NK-92 (cell line): Measurements from ENCODE around the gene RELT.

Source experiments
- DNase-seq: peaks from one replicate; lab custom pipeline; 2025; ENCODE audit not compliant: unreplicated experiment; lab: John Stamatoyannopoulos, UW

Gene RELT

DNA sequence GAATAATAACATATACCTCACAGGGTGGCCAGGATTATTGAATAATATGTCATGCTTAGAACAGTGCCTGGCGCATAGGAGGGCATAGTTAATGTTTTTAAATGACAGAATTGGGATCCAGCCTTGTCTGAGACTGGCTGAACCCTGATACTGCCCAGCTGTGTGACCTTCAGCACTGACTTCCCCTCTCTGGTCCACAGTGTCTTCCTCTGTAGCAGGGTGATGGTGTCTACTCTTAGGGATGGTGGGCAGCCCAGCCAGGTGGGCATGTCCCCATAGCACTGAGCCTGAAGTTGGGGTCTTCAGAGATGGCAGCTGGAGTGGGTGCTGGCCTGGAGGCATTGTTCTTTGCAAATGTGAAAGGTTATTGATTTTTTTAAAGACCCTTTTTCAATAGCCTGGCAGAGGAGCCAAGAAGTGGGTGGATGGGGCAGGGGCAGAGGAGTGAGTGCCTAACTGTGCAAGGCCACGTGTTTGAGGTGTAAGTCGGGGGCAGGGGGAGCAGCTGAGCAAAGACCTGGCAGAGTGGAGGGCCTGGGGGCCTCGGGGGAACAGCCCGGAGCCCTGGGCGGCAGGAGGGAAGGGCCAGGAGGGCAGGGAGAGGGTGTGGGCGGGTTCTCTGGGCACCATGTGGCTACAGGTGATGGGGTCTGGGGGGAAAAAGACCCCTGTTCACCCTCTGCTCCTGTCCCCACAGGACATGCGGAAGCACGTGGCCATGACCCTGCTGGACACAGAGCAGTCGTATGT is 29.8 kb upstream of the RELT start:
- no peak for DNase-seq

GRCh38 chr11:73347067-73347466 is 29.1 kb upstream of the RELT start:
- no peak for DNase-seq

GRCh38 chr11:73348838-73349237 is 27.4 kb upstream of the RELT start:
- DNase-seq = no peak

DNA sequence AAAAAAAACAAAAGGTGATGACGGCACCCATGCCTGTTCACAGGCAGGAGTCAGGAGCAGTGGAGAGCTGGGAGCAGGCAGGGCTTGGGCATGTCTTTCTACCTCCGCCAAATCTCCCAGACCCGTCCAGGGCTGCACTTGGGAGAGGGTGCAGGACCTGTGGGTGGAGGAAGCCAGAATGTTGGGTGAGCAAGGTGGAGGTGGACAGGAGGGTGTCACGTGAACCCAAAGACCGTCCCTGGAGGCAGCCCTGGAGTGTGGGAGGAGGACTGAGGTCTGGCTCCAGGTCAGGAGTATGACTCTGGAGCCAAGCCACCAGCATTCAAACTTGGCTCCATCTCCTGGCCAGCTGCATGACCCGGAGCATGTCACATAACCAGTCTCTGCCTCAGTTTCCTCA is 26.6 kb upstream of the RELT start:
- no peak for DNase-seq

GRCh38 chr11:73350908-73351636 is 25.1 kb upstream of the RELT start:
- no peak for DNase-seq

DNA sequence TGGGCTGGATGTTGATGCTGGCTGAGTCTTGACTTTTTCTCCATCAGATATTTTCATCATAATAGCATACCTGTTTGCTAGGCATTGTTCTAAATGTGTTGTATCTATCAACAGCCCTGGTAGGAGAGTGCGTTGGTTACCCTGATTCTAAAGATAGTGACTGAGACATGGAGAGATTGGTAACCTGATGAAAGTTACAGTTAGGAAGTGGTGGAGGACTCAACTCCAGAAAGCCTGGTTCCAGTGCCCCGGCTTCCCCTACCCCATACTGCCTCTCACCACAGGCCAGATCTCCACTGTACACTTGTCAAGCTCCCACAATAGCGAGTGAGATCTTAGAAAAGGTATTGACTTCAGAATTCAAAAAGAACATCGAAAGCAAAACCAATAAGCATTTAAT is 22.8 kb upstream of the RELT start:
- DNase-seq = no peak

GRCh38 chr11:73355109-73355508 is 21.1 kb upstream of the RELT start:
- DNase-seq = no peak

DNA sequence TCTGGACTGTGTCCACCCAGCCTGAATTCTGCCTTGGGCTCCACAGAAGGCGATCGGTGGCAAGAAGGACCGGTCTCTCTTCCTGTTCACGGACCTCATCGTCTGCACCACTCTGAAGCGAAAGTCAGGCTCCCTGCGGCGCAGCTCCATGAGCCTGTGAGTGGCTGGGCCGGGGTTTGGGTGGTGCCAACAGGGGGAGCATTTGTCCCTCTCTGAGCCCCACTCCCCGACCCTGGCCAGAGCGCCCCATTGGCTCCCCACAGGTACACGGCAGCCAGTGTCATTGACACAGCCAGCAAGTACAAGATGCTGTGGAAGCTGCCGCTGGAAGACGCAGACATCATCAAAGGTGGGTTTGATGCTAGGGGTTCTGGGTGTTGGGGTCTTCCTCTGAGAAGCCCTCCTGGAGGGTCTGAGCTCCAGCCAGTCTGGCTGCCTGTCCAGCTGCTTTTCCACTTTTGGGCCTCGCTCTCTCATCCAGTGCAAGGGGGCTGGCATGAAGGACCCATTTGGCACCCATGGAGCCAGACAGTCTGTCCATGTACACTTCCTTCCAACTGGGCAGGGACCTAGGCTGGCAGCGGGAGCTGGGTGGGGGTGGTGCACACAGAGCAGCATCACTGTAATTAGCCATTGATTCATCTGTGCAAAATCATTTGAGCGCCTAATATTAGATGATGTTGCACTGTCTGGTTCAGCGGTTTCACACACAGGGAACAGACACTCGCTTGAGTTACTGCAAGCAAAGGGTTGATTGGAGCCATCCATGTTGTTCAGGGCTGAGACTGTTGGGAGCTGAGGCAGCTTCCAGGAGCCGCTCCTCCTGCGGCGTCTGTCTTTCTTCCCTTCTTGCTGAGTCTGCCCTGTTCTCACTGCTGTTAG is 19.0 kb upstream of the RELT start:
- no peak for DNase-seq

GRCh38 chr11:73358071-73358470 is 18.1 kb upstream of the RELT start:
- no peak for DNase-seq

DNA sequence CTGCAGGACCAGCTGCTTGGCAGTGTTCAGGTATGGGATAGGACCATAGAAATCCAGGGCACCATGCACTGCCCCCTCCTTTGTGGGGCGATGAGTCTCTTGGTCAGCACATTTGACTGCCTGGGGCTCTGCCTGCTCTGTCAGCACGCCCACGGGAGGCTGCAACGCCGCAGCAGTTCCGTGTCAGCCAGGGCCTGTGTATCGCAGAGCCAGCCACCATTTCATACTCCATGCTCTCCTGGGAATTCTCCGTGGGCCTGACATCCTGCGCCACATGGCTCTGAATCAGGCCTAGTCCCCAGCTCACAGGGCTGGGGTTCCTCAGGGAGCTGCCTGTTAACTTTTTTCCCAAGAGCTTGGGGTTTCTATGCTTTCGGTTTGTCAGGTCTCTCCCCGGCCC is 16.9 kb upstream of the RELT start:
- no peak for DNase-seq

GRCh38 chr11:73359930-73360742 is 16.1 kb upstream of the RELT start:
- DNase-seq = no peak

DNA sequence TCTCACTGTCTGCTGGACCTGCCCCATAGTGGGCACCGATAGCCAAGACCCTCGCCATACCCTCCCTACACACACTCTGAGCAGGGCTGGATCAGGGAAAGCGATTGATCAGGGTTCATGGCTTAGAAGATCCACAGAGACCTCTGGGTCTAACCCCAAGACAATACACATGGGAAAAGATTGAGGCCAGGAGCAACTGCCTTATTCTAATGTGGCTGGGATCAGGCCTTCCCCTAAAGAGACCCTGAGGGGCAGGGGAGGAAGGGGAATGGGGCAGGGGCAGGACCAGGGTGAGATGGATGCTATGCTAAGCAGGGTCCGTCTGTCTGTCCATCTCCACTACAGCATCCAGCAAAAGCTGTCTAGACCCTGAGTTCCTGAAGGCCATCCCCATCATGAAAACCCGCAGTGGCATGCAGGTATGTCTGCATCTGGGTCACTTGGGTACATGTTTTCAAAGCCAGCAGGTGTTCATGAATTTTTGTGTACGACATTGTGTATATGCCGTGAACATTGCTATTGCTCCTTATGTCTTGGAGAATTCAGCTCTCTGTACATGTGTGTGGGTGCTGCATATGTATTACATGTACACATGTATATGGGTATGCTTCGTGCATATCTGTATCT is 15.3 kb upstream of the RELT start:
- no peak for DNase-seq

- no peak for DNase-seq
Measured at GRCh38 chr11:73361953-73362776, 14.0 kb upstream of the RELT start.

DNA sequence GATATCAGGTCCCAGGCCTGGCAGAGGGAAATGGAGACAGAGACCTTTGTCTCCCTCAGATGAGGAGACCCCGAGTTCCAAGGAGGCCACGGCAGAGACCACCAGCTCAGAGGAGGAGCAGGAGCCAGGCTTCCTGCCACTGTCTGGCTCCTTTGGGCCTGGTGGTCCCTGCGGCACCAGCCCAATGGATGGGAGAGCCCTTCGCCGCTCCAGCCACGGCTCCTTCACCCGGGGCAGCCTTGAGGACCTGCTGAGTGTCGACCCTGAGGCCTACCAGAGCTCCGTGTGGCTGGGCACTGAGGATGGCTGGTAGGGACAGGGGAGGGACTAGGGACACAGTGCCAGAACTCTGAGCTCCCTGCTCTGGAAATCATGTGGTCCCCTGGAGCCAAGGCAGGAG is 13.1 kb upstream of the RELT start:
- no peak for DNase-seq

- DNase-seq = no peak
Measured at GRCh38 chr11:73365352-73366264, 10.6 kb upstream of the RELT start.

DNA sequence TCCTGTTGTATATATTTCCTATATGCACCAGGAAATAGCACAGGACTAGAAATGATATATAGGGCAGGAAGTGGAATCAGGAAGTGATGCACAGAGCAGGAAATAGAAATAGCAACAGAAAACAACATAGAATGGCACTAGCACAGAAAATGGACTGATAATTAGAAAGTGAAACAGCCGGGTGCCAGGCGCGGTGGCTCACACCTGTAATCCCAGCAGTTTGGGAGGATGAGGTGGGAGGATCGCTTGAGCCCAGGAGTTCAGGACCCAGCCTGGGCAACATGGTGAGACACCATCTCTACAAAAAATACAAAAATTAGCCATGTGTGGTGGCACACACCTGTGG is 10.0 kb upstream of the RELT start:
- no peak for DNase-seq

- no peak for DNase-seq
Measured at GRCh38 chr11:73366953-73367352, 9.2 kb upstream of the RELT start.

GRCh38 chr11:73367482-73368024 is 8.6 kb upstream of the RELT start:
- DNase-seq = no peak
